ENCODE results near the gene CEL.
"Not testable (repeated sequence)": the region's sequence is repeated elsewhere in the genome, so short reads cannot be mapped to it uniquely, and the experiment has no call there.

The CEL gene

DNA sequence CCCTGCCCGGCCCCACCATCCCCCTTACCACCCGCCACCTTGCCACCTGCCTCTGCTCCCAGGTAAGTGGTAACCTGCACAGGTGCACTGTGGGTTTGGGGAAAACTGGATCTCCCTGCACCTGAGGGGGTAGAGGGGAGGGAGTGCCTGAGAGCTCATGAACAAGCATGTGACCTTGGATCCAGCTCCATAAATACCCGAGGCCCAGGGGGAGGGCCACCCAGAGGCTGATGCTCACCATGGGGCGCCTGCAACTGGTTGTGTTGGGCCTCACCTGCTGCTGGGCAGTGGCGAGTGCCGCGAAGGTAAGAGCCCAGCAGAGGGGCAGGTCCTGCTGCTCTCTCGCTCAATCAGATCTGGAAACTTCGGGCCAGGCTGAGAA, at the start of gene CEL:
Gene CEL (plus strand): TSS at position 218 of the 382 bp plus-strand sequence. CDS start 22 bp downstream, at position 240.
- not testable (repeated sequence) for DNase-seq (ENCODE audit: low spot score)

DNA sequence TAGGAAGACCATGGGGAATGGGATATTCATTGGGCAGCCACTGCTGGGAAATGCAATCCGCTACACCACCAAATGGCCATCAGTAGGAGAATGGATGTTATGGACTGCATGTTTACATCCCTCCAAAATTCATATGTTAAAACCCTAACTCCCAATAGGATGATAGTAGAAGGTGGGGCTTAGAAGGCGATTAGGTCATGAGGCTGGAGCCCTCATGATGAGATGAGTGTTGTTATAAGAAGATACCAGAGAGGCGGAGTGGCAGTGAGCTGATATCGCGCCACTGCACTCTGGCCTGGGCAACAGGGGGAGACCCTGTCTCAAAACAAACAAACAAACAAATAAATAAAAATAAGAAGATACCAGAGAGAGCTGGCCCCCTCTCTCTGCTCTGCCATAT, 47.1 kb upstream of the CEL start:
- DNase-seq (ENCODE audit: low spot score): no peak

DNA sequence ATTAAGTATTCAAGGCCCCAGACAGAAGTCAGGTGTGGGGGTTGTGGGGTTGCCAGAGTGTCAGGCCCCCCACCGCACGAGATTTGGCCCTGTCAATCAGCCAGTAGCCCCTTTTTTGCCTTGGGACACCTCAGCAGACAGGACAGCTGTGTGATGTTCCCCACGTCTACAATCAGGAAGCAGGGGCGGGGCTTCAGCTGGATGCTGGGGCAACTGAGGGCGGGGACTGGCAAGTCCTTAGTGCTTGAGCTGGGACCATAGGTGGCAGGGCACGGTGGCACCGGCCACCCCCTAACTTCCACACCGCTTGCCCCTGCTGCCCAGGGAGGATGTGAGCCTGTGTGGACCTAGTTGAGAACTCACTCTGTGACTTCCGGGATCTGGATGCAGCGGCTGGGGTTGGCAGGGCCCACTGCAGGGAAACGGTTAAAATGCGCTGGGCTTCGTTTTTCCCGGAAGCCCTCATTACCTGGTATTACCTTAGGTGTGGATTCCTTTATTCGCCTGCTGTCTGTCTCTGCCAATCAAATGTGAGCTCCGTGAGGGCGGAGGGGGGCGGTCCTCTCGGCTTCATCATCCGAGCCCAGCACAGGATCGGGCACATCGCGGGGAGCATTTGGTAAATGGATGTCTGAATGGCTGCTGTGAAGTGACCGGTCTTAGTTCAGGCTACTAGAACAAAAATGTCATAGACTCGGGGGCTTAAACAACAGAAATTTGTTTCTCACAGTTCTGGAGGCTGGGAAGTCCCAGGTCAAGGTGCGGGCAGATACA, 38.5 kb upstream of the CEL start:
- no peak for DNase-seq (ENCODE audit: low spot score)

DNA sequence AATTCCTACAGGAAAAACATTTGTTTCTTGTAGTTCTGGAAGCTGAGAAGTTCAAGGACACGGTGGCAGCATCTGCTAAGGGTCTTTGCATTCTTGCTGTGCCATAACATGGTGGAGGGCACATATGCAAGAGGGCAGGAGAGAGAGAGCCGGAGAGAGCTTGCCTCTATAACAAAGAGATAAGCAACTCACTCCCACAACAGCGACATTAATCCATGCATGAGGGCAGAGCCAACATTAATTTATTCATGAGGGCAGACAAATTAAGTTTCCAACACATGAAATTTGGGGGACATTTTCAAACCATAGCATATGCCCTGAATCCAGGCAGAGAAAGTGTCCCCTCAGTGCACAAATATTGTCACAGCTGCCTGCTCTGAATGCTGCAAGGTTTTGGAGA, 35.4 kb upstream of the CEL start:
- DNase-seq (ENCODE audit: low spot score): no peak

GRCh38 chr9:133027134-133027533, 34.6 kb upstream of the CEL start:
- no peak for DNase-seq (ENCODE audit: low spot score)

- DNase-seq (ENCODE audit: low spot score): no peak
Measured at GRCh38 chr9:133028221-133028620, 33.6 kb upstream of the CEL start.

DNA sequence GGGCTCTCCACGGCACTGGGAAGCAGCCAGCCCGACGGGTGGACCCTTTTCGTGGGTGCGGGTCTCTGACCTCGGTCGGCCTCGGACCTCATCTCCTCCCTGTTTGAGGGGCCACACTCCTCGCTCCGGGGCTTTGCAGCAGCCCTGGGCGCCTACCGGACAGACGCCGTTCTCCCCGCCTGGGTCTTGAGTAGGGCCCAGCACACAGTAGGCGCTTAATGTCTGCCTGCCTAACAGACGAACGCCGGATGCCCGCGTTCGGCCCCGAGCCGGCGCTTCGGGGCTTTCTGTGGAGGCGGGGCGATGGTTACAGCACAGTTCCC, 31.8 kb upstream of the CEL start:
- DNase-seq (ENCODE audit: low spot score): no peak

GRCh38 chr9:133030317-133031129, 31.3 kb upstream of the CEL start, which contains the start of gene GTF3C5:
GTF3C5 (plus strand) TSS chr9:133030997; CDS start chr9:133031012, 15 bp downstream.
- peak; percentile 100 for DNase-seq (ENCODE audit: low spot score)

DNA sequence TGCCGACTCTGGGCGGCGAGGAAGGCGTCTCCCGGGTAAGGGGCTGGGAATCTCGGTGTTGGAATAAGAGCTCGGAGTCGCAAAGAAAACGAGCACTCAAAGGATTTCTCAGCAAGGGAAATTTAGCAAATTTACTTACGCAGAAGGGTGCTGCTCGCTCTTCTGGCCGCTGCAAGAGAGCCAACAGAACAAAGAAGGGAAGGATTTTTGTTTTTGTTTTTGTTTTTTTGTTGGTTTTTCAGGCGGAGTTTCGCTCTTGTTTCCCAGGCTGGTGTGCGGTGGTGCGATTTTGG, 30.7 kb upstream of the CEL start:
- no peak for DNase-seq (ENCODE audit: low spot score)

DNA sequence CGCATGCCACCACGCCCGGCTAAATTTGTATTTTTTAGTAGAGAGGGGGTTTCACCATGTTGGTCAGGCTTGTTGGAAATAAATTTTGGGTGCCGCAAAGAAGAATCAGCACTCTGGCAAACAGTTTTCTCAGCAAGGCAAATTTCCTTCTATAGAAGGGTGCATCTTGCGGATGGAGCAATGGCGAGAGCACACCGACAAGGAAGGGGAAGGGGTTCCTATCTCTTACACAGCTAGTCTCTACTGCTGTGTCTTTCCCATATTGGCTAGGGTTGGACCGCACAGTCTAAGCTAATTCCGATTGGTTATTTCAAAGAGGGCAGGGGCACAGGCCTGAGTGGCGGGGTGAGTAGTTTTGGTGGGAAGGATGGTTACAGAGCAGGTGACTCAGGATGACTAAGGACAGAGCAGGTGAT, 30.3 kb upstream of the CEL start:
- DNase-seq (ENCODE audit: low spot score): no peak

- no peak for DNase-seq (ENCODE audit: low spot score)
Measured at GRCh38 chr9:133032171-133032570, 29.6 kb upstream of the CEL start.

- no peak for DNase-seq (ENCODE audit: low spot score)
Measured at GRCh38 chr9:133035669-133036068, 26.1 kb upstream of the CEL start.

- DNase-seq (ENCODE audit: low spot score): no peak
Measured at GRCh38 chr9:133037775-133038515, 23.8 kb upstream of the CEL start.

- DNase-seq (ENCODE audit: low spot score): peak; percentile 30
Measured at GRCh38 chr9:133040892-133041479, 20.8 kb upstream of the CEL start.

- DNase-seq (ENCODE audit: low spot score): no peak
Measured at GRCh38 chr9:133041958-133042357, 19.8 kb upstream of the CEL start.

GRCh38 chr9:133042676-133043075, 19.1 kb upstream of the CEL start:
- no peak for DNase-seq (ENCODE audit: low spot score)

GRCh38 chr9:133043449-133044035, 18.2 kb upstream of the CEL start:
- DNase-seq (ENCODE audit: low spot score): no peak

DNA sequence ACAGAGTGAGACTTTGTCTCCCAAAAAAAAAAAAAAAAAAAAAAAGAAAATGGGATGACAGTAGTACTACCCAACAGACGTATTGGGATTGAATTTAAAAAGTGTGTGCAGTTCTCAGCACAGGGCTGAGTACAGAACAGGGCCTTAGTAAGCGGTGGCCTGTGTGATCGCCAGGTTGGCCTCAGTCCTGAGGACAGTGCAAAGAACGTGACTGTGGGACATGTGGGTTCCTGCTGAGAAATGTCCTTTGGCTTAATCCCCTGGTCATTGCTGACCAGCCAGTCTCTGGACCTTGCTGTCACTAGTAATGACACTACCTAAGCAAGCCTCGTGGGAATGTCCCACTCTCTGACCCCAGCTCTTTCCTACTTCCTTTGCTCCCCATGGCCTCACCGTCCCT, 17.7 kb upstream of the CEL start:
- no peak for DNase-seq (ENCODE audit: low spot score)

- no peak for DNase-seq (ENCODE audit: low spot score)
Measured at GRCh38 chr9:133044661-133045060, 17.1 kb upstream of the CEL start.

DNA sequence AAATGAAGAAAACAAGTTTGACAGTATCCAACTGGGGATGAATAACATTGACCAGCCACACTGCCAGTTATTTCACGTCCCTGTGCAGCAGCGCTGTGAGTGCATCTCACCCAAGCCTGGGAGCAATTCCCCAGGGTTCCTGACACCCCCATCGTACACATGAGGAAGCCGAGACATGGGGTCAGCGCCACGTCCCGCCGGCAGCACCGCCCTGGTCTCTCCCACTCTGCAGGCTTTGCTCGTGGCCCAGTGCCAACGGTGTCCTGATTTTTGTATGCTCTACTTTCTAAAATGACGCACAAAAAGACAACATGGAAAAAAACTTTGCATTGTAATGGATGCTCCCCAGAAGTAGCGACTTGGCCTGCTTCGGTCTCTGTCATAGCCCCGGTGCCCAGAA, 16.6 kb upstream of the CEL start:
- no peak for DNase-seq (ENCODE audit: low spot score)

- no peak for DNase-seq (ENCODE audit: low spot score)
Measured at GRCh38 chr9:133046196-133046899, 15.4 kb upstream of the CEL start.

GRCh38 chr9:133046900-133047295, 14.9 kb upstream of the CEL start:
- DNase-seq (ENCODE audit: low spot score): no peak
